ENCODE results near the gene NPPB.

NPPB gene

GRCh38 chr1:11880911-11881748 is 22.4 kb upstream of the NPPB start:
- no peak for DNase-seq

GRCh38 chr1:11880181-11880575 is 21.4 kb upstream of the NPPB start:
- no peak for DNase-seq

- no peak for DNase-seq
Measured at GRCh38 chr1:11879311-11880180, 20.8 kb upstream of the NPPB start.

- no peak for DNase-seq
Measured at GRCh38 chr1:11878891-11879190, 20.1 kb upstream of the NPPB start.

- DNase-seq, result no peak
Measured at GRCh38 chr1:11878081-11878890, 19.5 kb upstream of the NPPB start.

- DNase-seq, result no peak
Measured at GRCh38 chr1:11877074-11877473, 18.3 kb upstream of the NPPB start.

GRCh38 chr1:11875094-11875493 is 16.3 kb upstream of the NPPB start:
- no peak for DNase-seq

GRCh38 chr1:11874624-11875023 is 15.9 kb upstream of the NPPB start:
- DNase-seq, result no peak

- DNase-seq, result no peak
Measured at GRCh38 chr1:11874258-11874562, 15.5 kb upstream of the NPPB start.

- DNase-seq, result no peak
Measured at GRCh38 chr1:11873395-11874257, 14.9 kb upstream of the NPPB start.

- no peak for DNase-seq
Measured at GRCh38 chr1:11872545-11872944, 13.8 kb upstream of the NPPB start.

- DNase-seq, result no peak
Measured at GRCh38 chr1:11869650-11870207, 11.0 kb upstream of the NPPB start.

GRCh38 chr1:11869104-11869503 is 10.4 kb upstream of the NPPB start:
- no peak for DNase-seq

GRCh38 chr1:11868331-11868980 is 9.7 kb upstream of the NPPB start:
- DNase-seq, result no peak

- no peak for DNase-seq
Measured at GRCh38 chr1:11862890-11863289, 4.1 kb upstream of the NPPB start.

GRCh38 chr1:11860587-11860986 is 1.8 kb upstream of the NPPB start:
- DNase-seq, result no peak

- DNase-seq, result no peak
Measured at GRCh38 chr1:11860083-11860482, 1.3 kb upstream of the NPPB start.

GRCh38 chr1:11858968-11859871 is 475 bp upstream of the NPPB start:
- DNase-seq, result peak; percentile 8

GRCh38 chr1:11858158-11858557 is 587 bp downstream of the NPPB start:
- DNase-seq, result no peak

GRCh38 chr1:11857164-11857851 is 1.4 kb downstream of the NPPB start:
- no peak for DNase-seq
